ENCODE results near the gene CHST12.

Gene CHST12

DNA sequence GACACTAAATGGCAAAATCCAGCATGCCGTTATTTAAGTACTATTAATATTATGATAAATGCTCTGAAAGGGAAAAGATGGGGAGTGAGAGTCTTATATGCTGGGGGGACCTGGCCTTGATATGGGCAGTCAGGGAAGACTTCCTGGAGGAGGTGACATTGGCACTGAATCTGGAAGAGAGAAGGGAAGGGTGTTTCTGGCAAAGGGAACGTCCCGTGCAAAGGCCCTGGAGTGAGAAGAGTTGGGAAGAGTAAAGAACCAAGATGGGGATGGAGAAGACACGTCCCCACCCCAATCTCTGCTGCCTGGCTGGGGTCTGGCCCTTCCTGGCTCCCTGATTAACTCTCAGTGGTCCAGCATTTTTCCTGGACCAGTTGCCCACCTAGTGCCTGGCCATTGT lies 77.8 kb downstream of the CHST12 start:
- DNase-seq (ENCODE audit: low spot score): no peak

- no peak for DNase-seq (ENCODE audit: low spot score)
These were observed 79.5 kb downstream of the CHST12 start for GRCh38 chr7:2482725-2483451.

DNA sequence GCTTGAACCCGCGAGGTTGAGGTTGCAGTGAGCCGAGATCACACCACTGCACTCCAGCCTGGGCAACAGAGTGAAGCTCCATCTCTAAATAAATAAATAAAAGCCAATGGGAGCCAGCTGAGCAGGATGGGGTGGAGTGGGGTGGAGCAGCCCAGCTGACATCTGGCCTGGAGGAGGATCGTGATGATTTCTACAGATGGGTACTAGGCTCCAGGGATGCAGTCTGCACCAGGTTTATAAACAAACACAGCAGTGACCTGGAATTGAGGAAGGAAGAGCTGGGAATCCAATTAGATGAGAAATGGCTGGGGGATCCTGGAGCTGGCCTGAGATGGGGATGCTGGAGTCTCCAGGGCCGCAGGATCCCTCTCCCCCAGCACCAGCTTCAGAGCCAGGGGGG lies 80.1 kb downstream of the CHST12 start:
- no peak for DNase-seq (ENCODE audit: low spot score)

GRCh38 chr7:2484868-2485267 lies 81.5 kb downstream of the CHST12 start:
- no peak for DNase-seq (ENCODE audit: low spot score)

- DNase-seq (ENCODE audit: low spot score): no peak
These were observed 84.3 kb downstream of the CHST12 start for GRCh38 chr7:2487586-2488271.

DNA sequence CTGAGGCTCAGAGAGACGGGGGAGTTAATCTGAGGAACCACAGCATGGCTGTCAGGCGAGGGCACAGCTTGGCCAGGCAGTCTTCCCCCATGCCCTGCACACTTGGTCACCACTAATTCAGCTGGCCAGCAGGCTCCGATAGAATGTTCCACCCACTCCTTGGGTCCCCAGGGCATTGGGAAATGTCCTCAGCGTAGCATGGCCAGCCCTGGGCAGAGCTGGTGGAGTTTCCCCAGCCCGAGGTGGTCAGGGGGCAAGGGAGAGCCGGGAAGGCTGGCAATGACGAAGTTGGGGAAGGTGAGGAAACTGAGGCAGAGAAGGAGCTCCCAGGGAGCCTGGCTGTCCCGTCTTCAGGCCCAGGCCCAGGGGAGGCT lies 84.8 kb downstream of the CHST12 start:
- no peak for DNase-seq (ENCODE audit: low spot score)

DNA sequence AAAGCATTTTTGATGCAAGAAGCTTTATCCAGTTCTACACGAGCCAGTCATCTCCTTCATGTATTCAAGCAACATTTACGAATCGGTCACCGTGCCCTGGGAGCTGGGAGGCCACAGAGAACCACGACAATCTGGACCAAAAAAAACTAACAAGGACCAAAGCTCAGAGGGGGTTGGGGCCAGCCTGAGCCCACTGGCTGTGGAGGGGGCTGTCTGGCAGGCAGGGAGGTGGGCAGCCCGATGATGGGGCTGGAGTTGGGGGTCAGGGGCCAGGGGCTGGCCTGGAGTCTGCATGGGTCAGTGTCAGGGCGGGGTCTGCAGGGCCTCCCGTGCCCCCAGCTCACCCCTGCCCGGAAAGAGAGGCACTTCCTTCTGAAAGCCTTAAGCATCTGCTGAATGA lies 85.3 kb downstream of the CHST12 start:
- no peak for DNase-seq (ENCODE audit: low spot score)

DNA sequence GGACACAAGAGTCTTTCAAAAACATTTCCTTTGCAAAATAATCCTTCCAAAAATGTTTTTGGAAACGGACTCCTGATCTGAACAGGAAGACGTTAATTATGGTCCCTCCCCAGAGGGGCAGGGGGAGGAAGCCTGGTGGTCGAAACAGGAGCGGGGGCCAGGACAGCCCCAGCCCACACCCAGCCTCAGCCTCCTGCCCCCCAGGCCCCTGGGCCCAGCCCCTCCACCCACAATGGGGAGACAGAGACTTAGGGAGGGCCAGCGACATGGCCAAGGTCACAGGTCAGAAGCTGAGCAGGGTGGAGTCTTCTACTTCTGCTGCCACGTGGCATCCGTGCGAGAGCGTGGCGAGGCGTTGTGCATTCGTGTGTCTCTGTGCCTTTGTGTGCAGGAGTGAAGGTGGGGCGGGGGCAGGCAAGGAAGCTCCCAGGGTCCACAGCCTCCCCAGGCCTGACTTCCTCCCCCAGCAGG lies 86.8 kb downstream of the CHST12 start:
- DNase-seq (ENCODE audit: low spot score): no peak

DNA sequence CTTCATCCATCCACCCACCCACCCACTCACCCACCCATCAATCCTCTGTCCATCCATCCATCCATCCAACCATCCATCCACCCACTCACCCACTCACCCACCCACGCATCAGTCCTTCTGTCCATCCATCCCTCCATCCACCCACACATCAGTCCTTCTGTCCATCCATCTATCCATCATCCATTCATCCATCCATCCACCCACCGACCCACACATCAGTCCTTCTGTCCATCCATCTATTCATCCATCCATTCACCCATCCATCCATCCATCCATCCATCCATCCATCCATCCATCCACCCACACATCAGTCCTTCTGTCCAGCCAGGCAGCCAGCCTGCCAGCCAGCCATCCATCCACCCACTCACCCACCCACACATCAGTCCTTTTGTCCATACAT lies 88.6 kb downstream of the CHST12 start:
- DNase-seq (ENCODE audit: low spot score): no peak

- DNase-seq (ENCODE audit: low spot score): no peak
These were observed 90.1 kb downstream of the CHST12 start for GRCh38 chr7:2493205-2494164.

DNA sequence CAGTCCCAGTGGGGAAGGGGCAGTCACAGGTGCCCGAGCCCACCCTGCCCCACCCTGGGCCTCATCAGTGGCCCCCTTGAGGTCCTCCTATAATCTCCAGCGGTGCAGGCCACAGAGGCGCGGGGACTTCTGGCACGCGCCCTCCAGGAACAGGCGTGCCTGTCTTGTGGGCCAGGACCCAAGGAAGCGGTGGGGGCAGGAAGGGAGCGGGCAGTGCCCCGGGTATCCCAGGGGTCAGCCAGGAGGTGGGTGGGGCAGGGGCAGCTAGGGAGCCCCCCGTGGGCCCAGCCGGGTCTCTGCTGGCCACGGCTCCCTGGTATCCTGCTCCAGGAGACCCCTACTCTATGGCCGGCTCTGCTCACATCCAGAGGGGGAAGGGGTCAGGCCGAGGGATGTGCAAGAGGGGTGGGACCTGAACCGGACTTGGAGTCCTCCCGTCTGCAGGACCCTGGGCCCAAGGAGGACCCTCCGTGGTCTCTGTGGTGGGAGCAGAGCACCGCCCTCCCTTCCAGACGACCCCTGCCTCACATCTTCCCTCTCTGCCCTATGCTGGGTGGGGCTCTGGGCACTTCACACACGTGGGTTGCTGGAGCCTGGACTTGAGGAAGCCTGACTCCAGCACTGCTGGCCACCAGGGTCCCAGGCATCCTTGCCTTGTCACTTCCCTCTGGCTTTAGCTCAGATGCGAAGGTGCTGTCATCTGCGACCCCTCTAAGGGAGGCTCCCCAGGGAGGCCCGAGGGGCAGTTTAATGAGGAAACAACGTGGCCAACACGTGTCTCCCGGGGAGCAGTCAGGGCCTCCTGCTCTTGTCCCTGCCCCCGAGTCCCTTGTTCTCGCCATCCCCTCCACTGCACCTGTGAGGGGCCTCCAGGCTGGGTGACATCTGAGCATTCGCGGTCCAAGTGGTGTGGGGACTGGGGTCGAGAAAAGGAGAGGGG lies 91.0 kb downstream of the CHST12 start:
- no peak for DNase-seq (ENCODE audit: low spot score)

GRCh38 chr7:2495418-2496299 lies 92.2 kb downstream of the CHST12 start:
- no peak for DNase-seq (ENCODE audit: low spot score)

GRCh38 chr7:2496375-2496774 lies 93.0 kb downstream of the CHST12 start:
- DNase-seq (ENCODE audit: low spot score): no peak

DNA sequence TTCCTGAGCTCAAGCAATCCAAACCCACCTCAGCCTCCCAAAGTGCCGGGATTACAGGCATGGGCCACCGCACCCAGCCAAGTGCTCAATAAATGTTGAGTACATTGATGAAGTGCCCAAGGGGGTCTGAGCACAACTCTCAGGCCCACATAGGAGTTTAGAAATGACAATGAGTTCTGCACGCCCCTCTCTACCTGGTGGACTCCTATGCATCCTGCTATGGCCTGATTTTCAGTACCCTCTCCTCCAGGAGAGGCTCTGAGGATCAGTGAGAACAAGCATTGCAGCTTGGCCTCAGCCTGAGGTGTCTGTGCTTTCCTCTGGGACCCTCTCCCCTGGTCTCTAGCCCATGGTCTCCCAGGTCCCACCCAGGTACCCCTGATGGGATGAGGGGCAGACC lies 93.7 kb downstream of the CHST12 start:
- DNase-seq (ENCODE audit: low spot score): no peak

DNA sequence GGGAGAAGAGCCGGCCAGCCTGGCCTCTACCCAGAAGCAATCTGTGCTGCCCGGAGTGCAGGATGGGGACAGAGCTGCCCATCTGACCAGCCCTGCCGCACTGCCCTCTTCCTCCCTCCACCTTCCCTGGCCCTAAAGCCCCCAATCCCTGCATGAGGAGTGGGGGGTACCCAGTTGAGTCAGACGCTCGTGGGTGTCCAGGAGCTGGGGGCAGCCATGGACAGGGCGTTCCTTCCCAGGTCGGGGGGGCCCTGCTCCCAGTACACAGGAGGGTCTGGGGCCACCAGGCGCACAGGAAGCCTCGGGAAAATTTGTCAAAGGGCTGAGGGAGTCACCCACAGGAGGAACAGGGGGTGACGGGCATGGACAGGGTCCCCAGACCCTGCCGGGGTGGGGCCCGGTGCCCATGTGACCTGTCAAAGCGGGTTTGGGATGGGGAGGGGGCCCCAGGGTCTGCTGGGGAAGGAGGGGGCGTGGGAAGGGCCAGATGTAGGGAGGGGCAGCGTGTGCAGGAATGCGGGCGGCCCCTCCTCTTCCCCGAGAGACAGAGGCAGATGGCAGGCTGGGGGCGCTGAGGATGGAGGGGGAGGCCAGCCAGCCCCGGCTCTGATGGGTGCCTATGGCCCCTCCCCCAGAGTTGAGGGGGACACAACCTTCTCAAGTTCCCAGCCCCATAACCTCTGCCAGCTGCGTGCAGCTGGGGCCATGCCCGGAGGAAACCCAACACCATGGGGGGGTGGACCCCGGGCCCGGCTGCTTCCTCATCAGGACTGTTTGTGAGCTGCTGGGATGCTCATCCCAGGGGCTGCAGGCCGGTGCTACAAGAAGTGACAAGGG lies 94.3 kb downstream of the CHST12 start:
- DNase-seq (ENCODE audit: low spot score): no peak
